Ammon's horn (tissue), 1 donor: Measurements from ENCODE around the gene TOX2.

Experiments
- DNase-seq: peaks from one replicate; pipeline ENCODE4 v3.0.0-alpha.2; 2016; ENCODE audit warnings: low spot score

The TOX2 gene

DNA sequence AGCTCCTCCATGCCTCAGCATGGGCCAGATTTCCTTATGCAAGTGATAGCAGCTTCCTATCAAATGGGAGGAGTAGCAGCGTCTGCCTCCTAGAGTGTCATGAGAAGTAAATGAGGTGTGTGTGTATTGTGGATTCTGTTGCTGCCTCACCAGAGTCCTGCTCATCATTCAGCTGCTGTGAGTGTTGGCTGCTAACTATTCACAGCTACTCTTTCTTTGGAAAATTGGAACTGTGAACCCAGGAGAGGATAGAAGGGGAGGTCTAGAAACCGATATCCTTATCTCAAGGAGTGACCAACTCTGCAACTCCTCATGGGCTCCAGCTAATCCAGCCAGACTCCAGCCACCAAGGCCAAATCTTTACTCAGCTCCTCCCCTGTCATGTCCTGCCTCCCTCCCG is 63.3 kb downstream of the TOX2 start:
- no peak for DNase-seq

DNA sequence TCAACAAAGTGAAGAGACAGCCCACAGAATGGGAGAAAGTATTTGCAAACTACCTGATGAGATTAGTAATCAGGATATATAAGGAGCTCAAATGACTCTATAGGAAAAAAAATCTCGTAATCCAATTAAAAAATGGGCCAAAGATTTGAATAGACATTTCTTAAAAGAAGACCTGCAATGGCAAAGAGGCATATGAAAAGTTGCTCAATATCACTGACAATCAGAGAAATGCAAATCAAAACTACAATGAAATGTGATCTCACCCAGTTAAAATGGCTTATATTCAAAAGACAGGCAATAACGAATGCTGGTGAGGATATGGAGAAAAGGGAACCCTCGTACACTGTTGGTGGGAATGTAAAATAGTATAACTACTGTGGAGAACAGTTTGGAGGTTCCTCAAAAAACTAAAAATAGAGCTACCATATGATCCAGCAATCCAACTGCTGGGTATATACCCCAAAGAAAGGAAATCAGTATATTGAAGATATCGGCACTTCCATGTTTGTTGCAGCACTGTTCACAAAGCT is 65.0 kb downstream of the TOX2 start:
- no peak for DNase-seq

DNA sequence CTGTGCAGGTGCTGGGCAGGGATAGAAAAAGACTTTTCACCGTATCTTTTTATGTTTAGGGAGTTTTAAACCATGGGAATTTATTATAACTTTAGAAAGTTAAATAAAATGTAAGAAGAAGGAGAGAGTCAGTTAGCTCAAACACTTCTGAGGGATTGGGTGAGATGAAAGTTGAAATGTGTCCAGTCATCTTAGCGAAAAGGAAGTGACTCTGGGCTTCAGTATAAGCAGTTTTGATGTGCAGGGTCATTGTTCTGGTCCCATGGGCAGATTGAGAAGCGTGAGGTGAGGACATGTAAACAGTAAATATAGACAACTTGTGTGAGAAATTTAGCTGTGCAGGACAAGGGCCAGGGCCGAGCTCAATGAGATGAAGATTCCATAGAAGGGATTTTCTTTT is 66.9 kb downstream of the TOX2 start:
- no peak for DNase-seq

DNA sequence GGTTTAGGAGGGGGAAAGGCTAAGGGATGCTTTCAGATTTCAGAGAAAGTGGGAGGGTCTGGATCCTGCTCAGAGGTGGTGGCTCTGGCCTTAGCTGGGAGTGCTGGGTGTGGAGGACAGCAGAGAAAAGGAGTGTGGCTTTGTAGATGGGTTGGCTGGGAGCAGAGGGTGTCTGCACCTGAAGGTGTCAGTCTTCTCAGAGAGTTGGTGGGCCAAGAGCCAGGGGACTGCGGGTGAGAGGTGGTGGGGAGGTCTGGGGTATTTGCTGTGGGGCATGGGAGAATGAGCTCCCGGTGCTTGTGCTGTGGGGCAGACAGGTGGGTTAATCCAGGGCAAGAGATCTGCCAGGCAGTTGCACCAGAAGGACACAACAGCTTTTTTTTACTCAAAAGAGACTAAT is 67.4 kb downstream of the TOX2 start:
- no peak for DNase-seq

DNA sequence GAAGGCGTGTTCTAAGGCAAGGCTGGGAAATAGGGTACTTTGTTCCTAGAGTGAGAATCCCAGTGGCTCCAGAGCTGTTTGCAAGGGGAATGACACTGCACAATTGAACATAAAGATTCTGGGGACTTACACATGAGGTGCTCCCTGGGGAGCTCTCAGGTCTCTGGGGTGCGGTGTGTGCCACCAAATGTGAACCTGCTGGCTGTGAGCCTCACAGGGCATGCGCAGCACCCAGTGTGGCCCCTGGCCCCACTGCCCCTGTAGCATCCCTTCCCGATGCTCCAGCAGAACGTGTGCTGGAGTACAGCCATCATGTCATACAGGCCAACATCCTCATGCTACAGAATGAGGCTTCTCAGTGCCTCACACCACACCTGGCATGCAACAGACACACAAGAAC is 68.2 kb downstream of the TOX2 start:
- no peak for DNase-seq

DNA sequence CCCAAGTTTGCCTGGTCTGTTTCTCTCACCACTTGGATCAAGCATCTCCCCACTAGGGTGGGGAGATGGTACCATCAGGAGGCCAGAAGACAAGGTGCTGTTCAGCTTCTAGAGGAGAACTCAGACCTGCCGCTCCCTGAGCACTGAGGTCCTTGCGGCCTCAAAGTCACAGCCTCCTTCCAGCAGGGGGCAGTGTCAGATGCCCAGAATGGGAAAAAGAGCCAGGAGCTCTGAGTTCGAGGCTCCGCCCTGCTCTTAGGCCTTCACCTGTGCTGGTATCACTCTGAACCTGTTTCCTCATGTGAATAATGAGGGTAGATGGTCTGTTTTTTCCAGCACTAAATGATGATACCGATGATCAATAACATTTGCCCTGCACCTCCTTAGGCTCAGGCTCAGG is 68.7 kb downstream of the TOX2 start:
- no peak for DNase-seq

DNA sequence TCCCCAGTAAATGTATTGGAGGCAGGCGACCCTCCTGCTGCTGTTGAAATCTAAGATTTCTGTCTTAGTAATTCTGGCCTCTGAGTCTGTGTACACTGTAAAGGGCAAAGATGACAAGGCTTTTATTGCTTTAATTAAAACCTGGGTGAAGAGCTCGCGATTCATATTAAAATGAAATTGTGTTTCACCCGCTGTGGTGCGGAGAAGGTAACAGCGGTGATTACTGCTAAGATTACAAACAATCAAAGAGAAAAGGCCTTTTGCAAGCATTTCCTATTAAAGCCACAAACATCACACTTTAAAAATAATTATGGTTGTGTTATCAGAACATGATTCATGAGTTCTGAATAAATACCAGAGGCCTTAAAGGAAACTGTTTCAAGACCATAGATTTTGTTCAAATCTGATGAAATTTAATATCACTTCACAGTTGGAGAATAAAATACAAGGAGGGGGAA is 69.3 kb downstream of the TOX2 start:
- DNase-seq: no peak

DNA sequence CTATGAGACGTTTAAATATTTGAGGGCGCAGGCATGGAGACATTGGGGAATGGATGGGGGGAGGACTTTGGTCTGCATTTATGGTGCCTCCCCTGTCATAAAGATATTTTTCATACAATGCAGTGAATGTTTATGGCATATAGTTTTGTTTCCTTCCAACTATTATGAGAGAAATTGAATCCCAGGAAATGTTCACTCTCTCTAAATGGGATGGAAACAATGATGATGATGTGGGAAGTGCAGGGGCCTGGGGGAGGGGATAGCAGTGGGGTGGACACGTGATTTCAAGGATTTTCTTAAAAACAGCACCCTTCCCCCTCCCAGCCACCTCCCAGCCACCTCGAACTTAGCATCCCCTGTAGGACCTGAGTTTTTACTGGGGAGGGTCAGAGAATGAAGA is 69.9 kb downstream of the TOX2 start:
- DNase-seq: no peak

DNA sequence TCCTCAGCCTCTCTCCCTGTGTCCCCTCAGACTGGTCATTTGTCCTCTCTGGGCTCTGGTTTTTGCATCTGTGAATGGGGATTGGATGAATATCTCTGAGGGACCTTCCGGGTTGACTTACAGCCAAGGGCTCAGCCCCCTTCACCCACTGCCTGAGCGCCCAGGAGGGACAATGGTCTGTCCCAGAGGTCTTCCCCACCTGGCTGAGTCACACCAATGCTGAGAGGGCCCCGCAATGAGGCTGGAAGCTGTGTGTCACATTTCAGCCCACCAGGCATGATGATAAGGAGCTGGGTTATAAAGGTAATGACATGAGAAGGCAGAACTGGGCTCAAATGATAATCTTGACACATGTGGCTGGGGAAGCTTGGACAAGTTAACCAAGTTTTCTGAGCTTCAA is 70.5 kb downstream of the TOX2 start:
- DNase-seq: no peak

DNA sequence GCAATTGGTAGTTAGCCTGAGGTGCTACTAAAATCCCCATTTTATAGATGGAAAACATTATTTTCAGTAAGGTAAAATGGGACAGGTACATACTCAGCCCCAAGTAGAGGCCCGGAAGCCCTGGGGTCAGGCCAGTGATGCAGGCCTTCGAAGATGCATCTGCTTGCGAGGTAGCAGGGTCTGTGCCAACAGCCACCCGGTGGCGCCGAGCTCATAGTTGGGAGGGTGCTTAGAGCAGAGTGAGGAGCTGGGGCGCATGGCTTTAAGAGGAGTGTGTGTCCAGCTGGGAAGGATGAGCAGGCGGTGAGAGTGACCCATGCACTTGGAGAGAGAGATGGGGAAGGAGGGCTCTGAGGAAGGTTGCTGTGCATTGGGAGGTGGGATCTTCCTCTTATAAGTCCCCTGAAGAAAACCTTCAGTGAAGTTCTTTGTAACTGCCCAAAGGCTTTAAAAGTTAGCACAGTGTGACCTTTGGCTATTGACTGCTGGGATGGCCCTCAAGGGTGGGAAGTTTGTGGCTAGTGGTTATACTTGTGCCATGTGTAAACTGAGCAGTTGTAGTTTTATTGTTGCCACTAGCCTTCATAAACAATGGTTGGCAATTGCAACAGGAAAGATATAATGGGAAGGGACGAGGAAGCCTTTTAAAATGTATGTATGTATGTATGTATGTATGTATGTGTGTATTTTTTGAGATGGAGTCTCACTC is 71.1 kb downstream of the TOX2 start:
- DNase-seq: no peak

DNA sequence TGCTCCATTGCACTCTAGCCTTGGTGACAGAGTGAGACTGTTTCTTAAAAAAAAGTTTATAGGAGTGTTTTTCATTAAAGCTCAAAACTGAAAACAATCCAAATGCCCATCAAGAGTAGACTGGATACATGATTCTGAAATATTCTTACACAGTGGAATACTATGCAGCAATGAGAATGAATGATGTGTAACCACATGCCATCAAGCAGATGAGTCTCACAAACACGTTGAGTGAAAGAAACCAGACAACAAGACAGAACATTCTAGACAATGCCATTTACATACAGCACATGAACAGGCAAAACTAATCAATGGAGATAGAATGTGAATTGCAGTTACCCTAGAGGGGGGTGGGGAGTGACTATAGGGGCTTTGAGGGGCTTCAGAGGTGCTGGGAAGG is 72.4 kb downstream of the TOX2 start:
- no peak for DNase-seq

DNA sequence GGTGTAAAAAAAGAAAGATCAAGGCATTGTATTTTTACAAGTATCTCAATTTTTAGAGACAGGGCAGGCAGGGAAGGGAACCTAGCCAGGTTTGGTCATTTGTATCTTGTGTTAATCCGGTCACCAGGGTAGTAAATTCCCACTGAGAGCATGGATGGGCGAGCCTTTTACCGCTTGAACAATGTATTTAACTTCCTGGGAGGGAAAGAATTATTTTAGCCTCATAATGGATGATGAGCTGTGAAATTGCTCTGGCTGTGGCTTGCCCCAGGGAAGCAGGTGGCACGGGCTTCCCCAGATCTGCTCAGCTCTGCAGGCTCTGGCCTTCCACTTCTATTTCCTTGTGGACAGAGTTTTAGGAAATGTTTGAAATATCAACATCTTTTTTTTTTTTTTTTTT is 72.9 kb downstream of the TOX2 start:
- no peak for DNase-seq

DNA sequence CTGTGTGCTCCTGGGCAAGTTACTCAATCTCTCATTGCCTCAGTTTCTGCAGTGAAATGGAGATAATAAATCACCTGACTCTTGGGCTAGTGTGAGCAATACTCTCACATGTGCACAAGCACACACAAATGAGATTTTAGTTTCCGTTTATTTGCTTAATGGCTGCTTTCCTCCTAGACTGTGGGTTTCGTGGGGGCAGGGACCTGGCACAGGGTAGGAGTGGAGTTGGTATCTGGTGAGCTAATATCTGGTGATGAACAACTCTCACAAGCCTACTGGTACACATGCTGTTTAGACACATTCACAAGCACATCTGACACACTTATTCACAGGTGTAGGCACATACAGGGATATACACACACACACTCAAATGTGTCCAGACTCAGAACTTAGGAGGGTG is 73.8 kb downstream of the TOX2 start:
- DNase-seq: no peak

DNA sequence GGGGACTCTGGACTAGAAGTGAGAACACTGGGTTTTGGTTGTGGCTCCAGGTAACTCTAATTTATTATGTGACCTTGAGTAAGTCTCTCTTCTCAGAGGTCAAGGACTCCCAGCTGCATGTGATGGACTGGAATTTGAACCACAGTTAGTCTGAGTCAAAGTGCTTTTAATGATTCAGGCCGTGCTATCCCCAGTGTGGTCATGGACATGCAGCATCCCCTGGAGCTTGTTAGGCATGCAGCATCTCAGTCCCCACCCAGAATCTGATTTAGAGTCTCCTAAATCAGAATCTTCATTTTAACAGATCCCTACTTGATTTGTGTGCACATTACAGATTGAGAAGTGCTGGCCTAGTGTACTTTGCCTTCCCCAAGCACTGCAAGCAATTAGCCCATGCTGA is 74.2 kb downstream of the TOX2 start:
- no peak for DNase-seq

DNA sequence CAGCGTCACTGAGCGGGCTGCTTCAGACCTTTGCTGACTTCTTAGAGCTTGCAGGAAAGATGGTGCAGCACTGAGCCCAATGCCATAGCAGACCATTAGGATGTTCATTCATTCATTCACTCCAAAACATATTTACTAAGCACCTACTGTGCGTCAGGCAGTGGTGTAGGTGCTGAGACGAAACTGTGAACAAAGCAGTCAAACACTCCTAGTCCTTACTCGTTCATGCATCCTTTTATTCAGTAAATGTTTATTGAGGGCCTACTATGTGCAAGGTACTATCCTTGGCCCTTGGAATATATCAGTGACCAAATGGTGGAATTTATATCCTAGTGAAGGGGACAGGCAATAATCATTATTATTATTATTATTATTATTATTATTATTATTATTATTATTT is 76.6 kb downstream of the TOX2 start:
- DNase-seq: no peak

DNA sequence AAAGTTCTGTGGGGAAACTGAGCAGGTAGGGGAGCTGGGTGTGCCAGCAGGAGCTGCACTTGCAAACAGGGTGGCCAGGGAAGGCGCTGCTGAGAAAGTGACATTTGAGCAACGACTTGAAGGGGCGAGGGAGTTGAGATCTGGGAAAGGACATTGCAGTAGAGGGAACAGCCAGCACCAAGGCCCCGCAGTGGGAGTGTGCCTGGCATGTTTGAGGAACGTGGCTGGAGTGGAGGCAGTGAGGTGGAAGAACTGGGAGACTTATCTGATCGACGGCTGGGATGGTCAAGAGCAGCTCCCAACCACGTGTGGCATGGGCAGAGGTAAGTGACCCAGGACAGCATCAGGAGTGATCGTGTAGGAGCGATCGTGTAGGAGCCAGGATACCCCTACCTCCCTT is 77.3 kb downstream of the TOX2 start:
- DNase-seq: no peak

DNA sequence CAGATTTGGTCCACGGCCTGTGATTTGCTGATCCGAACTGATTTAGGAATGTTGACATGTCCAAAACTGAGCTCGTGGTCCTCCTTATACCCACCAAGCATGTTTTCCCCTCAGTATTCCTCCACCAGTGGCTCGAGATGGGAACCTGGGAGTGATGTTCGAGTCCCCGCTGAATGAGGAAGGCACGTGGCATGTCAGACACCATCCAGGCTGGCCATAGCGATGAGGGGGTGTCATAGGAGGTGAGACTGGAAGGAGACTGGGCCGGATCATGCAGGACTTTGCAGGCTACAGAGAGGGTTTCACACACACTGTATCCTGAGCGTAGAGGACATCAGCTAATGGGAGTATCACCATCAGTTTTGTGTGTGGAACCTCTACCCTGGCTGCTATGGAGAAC is 78.2 kb downstream of the TOX2 start:
- no peak for DNase-seq

DNA sequence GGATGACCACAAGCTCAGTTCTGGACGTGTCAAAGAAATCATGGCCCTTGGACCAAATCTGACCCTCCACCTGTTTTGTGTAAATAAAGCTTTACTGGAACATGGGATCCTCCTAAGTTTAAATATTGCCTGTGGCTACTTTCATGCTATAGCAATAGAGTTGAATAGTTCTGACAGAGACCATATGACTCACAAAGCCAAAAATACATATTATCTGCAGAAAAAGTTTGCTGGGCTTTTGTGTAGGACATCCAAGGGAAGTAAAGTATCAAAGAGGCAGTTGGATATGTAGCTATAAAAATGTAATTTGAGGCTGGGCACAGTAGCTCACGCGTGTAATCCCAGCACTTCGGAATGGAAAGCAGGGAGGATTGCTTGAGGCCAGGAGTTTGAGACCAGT is 78.9 kb downstream of the TOX2 start:
- no peak for DNase-seq

DNA sequence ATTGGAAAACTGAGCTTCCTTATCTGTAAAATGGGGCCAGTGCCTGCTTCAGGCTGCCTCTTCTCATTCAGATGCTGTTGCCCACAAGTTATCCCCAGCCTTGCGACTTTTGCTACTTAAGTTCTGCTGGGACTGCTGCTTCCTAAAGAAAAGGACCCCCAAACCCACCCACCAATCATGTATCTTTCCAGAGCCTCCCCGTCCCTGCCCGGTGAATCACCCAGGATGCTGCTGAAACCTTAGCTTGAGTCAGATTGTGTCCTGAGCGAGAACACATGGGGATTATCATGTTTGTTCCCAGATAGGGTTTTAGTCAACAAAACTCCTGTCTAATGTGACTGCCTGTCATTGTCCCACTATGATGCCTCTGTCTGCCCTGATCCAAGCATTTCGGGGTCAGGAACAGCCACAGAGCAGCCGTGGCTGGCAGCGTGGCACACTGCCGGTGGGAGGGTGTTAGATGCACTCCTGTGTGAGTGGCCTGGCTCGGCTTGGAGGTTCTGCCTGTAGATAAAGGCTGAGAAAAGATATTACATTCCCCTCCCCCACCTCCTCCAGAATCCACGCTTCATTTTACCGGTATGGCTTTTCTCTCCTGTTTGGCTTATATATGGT is 79.9 kb downstream of the TOX2 start:
- no peak for DNase-seq

DNA sequence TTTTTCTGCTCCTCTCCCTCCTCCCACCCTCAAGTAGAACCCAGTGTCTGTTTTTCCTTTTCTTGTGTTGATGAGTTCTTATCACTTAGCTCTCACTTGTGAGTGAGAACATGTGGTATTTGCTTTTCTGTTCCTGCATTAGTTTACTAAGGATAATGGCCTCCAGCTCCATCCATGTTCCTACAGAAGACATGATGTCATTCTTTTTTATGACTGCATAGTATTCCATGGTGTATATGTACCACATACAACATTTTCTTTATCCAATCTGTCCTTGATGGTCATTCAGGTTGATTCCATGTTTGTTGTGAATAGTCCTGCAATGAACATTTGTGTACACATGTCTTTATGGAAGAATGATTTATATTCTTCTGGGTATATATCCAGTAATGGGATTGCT is 81.0 kb downstream of the TOX2 start:
- DNase-seq: no peak

DNA sequence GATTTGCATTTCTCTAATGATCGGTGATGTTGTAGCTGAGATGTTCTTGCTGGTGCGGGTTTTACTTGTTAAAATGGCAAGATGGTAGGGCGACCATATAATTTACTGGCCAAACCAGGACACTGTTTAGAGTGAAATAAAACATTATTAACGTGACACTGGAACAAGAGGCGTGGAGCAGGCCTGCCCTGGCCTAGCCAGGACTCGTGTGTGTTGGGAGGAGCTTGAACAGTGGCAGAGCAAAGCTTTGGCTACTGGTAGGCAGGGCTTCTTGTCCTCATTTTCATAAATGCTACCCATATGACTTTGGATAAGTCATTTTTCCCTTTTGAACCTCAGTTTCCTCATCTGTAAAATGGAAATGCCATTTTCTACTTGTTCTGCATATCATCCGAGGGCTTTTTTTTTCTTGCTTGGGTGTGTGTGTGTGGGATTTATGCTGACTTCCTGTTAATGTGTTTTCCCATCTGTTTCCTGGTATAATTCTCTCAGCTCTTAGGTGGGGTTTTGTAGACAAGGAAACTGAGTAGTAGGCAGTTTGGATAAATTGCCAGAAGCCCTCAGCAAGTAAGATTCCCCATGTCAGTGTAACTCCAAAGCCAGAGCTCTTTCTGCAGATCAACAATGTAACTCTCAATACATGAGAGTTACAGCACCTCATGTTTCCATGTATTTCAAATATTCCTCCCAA is 81.7 kb downstream of the TOX2 start:
- no peak for DNase-seq

DNA sequence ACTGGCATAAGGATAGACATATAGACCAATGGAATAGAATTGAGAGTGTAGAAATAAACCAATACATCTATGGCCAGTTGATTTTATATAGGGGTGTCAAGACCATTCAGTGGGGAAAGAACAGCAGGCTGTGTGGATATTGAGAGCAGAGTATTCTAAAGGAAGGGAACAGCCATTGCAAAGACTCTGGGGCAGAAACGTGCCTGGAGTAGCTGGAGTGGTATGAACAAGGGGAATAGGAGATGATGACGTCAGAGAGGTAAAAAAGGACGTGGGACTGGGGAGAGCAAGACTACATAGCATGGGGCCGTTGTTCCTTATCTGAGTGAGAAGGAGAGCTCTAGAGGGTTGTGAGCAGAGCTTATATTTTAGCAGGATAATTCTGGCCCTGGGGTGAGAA is 85.2 kb downstream of the TOX2 start:
- DNase-seq: no peak
